ENCODE results near the gene KCNH8.

Gene KCNH8

GRCh38 chr3:19455546-19455945, 307.2 kb downstream of the KCNH8 start:
- no peak overlapping the region for H3K14ac ChIP-seq (ENCODE audit: low read length in 2 of 2)
- H2BK12ac ChIP-seq (ENCODE audit: low read length in 2 of 2), result no peak overlapping the region
- no peaks in the 10 kb centered on the region for H3K79me1 ChIP-seq (replicated peaks; ENCODE audit: low read length, poor library complexity, severe bottlenecking)
- no peak overlapping the region for H3K4ac ChIP-seq (ENCODE audit: low read depth in 1 of 2, low read length in 2 of 2)
- H4K8ac ChIP-seq (ENCODE audit: low read length), result no peak overlapping the region
- H3K36me3 ChIP-seq (ENCODE audit: control insufficient read depth in 1 of 2, insufficient read depth in 2 of 2, low read depth in 1 of 2, low read length in 2 of 2), result no peaks in the 10 kb centered on the region
- H2AFZ ChIP-seq (ENCODE audit: low read depth, low read length), result no peak overlapping the region
- H4K91ac ChIP-seq (ENCODE audit: low read length), result no peak overlapping the region
- no peak overlapping the region for H2BK15ac ChIP-seq (ENCODE audit: low read depth, poor library complexity, severe bottlenecking)
- H3K4me2 ChIP-seq (ENCODE audit: low read length, poor library complexity, severe bottlenecking), result no peak overlapping the region
- no peaks in the 10 kb centered on the region for H3K4me1 ChIP-seq (ENCODE audit: control insufficient read depth, insufficient read depth, low read depth, low read length)
- no peak overlapping the region for H3K9ac ChIP-seq (ENCODE audit: low read length)
- H3K4me3 ChIP-seq (ENCODE audit: insufficient read depth in 1 of 2, low read depth in 1 of 2, low read length in 2 of 2), result no peak overlapping the region
- H3K27me3 ChIP-seq (ENCODE audit: control insufficient read depth in 1 of 2, insufficient read depth in 1 of 2, low read length in 2 of 2), result no peaks in the 10 kb centered on the region
- DNase-seq, result no peak
- WGBS, result 84% methylated on average over 3 of the region's 4 CpGs
- no peak overlapping the region for H2BK5ac ChIP-seq (ENCODE audit: low read depth, low read length, poor library complexity, severe bottlenecking)
- H3K18ac ChIP-seq (ENCODE audit: low read depth in 1 of 2, low read length in 2 of 2), result no peak overlapping the region
- no peak overlapping the region for H3K27ac ChIP-seq (ENCODE audit: low read length, poor library complexity, severe bottlenecking)
- no peak overlapping the region for H2BK120ac ChIP-seq (ENCODE audit: low read depth, low read length)
- H2AK5ac ChIP-seq (ENCODE audit: low read length, severe bottlenecking), result no peak overlapping the region
- peaks cover 12% of the 10 kb centered on the region for H3K9me3 ChIP-seq (ENCODE audit: control insufficient read depth, low read length)
- no peak overlapping the region for H3K23ac ChIP-seq (ENCODE audit: low read length in 2 of 2)

DNA sequence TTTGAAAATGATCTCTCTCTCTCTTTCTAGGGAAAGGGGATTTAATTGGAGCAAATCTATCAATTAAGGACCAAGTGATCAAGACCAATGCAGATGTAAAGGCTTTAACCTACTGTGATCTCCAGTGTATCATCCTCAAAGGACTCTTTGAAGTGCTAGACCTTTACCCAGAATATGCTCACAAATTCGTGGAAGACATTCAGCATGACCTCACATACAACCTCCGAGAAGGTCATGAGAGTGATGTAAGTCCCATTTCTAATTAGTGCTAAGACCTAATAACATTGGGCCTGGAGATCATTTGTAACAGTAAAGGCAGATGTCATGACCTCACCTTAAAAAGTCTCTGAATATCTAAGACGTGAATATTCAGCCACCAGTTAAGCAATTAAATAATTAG, 308.4 kb downstream of the KCNH8 start:
- Histone ChIP-seq H2BK15ac (ENCODE audit: low read depth, poor library complexity, severe bottlenecking) (no peak overlapping the region), H3K36me3 (ENCODE audit: control insufficient read depth in 1 of 2, insufficient read depth in 2 of 2, low read depth in 1 of 2, low read length in 2 of 2) (no peaks in the 10 kb centered on the region), H2AFZ (ENCODE audit: low read depth, low read length) (no peak overlapping the region), H3K9me3 (ENCODE audit: control insufficient read depth, low read length) (peaks cover 7% of the 10 kb centered on the region), H2BK5ac (ENCODE audit: low read depth, low read length, poor library complexity, severe bottlenecking) (no peak overlapping the region), H4K8ac (ENCODE audit: low read length) (no peak overlapping the region), H3K23ac (ENCODE audit: low read length in 2 of 2) (no peak overlapping the region), H3K9ac (ENCODE audit: low read length) (no peak overlapping the region), H3K4me2 (ENCODE audit: low read length, poor library complexity, severe bottlenecking) (no peak overlapping the region), H3K4me1 (ENCODE audit: control insufficient read depth, insufficient read depth, low read depth, low read length) (no peaks in the 10 kb centered on the region), H3K27ac (ENCODE audit: low read length, poor library complexity, severe bottlenecking) (no peak overlapping the region), H2BK120ac (ENCODE audit: low read depth, low read length) (no peak overlapping the region), H3K14ac (ENCODE audit: low read length in 2 of 2) (no peak overlapping the region), H3K4me3 (ENCODE audit: insufficient read depth in 1 of 2, low read depth in 1 of 2, low read length in 2 of 2) (no peak overlapping the region), H2BK12ac (ENCODE audit: low read length in 2 of 2) (no peak overlapping the region), H3K79me1 (replicated peaks; ENCODE audit: low read length, poor library complexity, severe bottlenecking) (no peaks in the 10 kb centered on the region), H2AK5ac (ENCODE audit: low read length, severe bottlenecking) (no peak overlapping the region), H3K27me3 (ENCODE audit: control insufficient read depth in 1 of 2, insufficient read depth in 1 of 2, low read length in 2 of 2) (no peaks in the 10 kb centered on the region), H4K91ac (ENCODE audit: low read length) (no peak overlapping the region), H3K18ac (ENCODE audit: low read depth in 1 of 2, low read length in 2 of 2) (no peak overlapping the region), H3K4ac (ENCODE audit: low read depth in 1 of 2, low read length in 2 of 2) (no peak overlapping the region)
- WGBS, result 86% methylated on average over 1 of the region's 3 CpGs
- DNase-seq, result no peak

GRCh38 chr3:19457449-19457848, 309.1 kb downstream of the KCNH8 start:
- Histone ChIP-seq H2AFZ (ENCODE audit: low read depth, low read length) (no peak overlapping the region), H3K23ac (ENCODE audit: low read length in 2 of 2) (no peak overlapping the region), H3K36me3 (ENCODE audit: control insufficient read depth in 1 of 2, insufficient read depth in 2 of 2, low read depth in 1 of 2, low read length in 2 of 2) (no peaks in the 10 kb centered on the region), H3K9me3 (ENCODE audit: control insufficient read depth, low read length) (peaks cover 5% of the 10 kb centered on the region), H2BK12ac (ENCODE audit: low read length in 2 of 2) (no peak overlapping the region), H3K27ac (ENCODE audit: low read length, poor library complexity, severe bottlenecking) (no peak overlapping the region), H3K4me3 (ENCODE audit: insufficient read depth in 1 of 2, low read depth in 1 of 2, low read length in 2 of 2) (no peak overlapping the region), H3K14ac (ENCODE audit: low read length in 2 of 2) (no peak overlapping the region), H4K8ac (ENCODE audit: low read length) (no peak overlapping the region), H3K4me1 (ENCODE audit: control insufficient read depth, insufficient read depth, low read depth, low read length) (no peaks in the 10 kb centered on the region), H2BK15ac (ENCODE audit: low read depth, poor library complexity, severe bottlenecking) (no peak overlapping the region), H2BK120ac (ENCODE audit: low read depth, low read length) (no peak overlapping the region), H2BK5ac (ENCODE audit: low read depth, low read length, poor library complexity, severe bottlenecking) (no peak overlapping the region), H3K18ac (ENCODE audit: low read depth in 1 of 2, low read length in 2 of 2) (no peak overlapping the region), H3K27me3 (ENCODE audit: control insufficient read depth in 1 of 2, insufficient read depth in 1 of 2, low read length in 2 of 2) (no peaks in the 10 kb centered on the region), H4K91ac (ENCODE audit: low read length) (no peak overlapping the region), H3K79me1 (replicated peaks; ENCODE audit: low read length, poor library complexity, severe bottlenecking) (no peaks in the 10 kb centered on the region), H3K4ac (ENCODE audit: low read depth in 1 of 2, low read length in 2 of 2) (no peak overlapping the region), H2AK5ac (ENCODE audit: low read length, severe bottlenecking) (no peak overlapping the region), H3K9ac (ENCODE audit: low read length) (no peak overlapping the region), H3K4me2 (ENCODE audit: low read length, poor library complexity, severe bottlenecking) (no peak overlapping the region)
- DNase-seq, result no peak
- WGBS, result 50% methylated on average over 1 of the region's 3 CpGs

DNA sequence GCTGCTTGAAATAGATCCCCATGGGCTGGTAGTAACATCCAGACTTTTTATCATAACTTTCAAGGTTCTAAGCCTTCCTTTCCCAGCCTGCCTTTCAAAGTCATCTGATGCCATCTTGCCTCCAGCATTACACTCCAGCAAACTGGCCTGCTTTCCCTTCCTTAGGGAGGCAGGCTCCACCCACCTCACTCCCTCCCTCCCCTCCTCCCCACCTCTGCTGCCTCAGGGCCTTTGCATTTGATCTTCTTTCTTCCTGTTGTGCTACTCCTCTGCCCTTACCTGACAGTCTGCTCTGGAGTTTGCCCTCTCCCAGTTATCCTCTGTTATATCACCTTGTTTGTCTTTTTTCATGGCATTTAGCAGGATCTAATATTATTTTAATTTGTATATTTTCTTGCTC, 319.5 kb downstream of the KCNH8 start:
- Histone ChIP-seq H2BK15ac (ENCODE audit: low read depth, poor library complexity, severe bottlenecking) (no peak overlapping the region), H3K4me2 (ENCODE audit: low read length, poor library complexity, severe bottlenecking) (no peak overlapping the region), H3K14ac (ENCODE audit: low read length in 2 of 2) (no peak overlapping the region), H2AFZ (ENCODE audit: low read depth, low read length) (no peak overlapping the region), H3K4me3 (ENCODE audit: insufficient read depth in 1 of 2, low read depth in 1 of 2, low read length in 2 of 2) (no peak overlapping the region), H3K9me3 (ENCODE audit: control insufficient read depth, low read length) (peaks cover 10% of the 10 kb centered on the region), H3K79me1 (replicated peaks; ENCODE audit: low read length, poor library complexity, severe bottlenecking) (no peaks in the 10 kb centered on the region), H2BK5ac (ENCODE audit: low read depth, low read length, poor library complexity, severe bottlenecking) (no peak overlapping the region), H3K27ac (ENCODE audit: low read length, poor library complexity, severe bottlenecking) (no peak overlapping the region), H3K23ac (ENCODE audit: low read length in 2 of 2) (no peak overlapping the region), H4K8ac (ENCODE audit: low read length) (no peak overlapping the region), H3K9ac (ENCODE audit: low read length) (no peak overlapping the region), H3K4ac (ENCODE audit: low read depth in 1 of 2, low read length in 2 of 2) (no peak overlapping the region), H3K27me3 (ENCODE audit: control insufficient read depth in 1 of 2, insufficient read depth in 1 of 2, low read length in 2 of 2) (no peaks in the 10 kb centered on the region), H2BK120ac (ENCODE audit: low read depth, low read length) (no peak overlapping the region), H2AK5ac (ENCODE audit: low read length, severe bottlenecking) (no peak overlapping the region), H3K18ac (ENCODE audit: low read depth in 1 of 2, low read length in 2 of 2) (no peak overlapping the region), H4K91ac (ENCODE audit: low read length) (no peak overlapping the region), H3K36me3 (ENCODE audit: control insufficient read depth in 1 of 2, insufficient read depth in 2 of 2, low read depth in 1 of 2, low read length in 2 of 2) (no peaks in the 10 kb centered on the region), H2BK12ac (ENCODE audit: low read length in 2 of 2) (no peak overlapping the region), H3K4me1 (ENCODE audit: control insufficient read depth, insufficient read depth, low read depth, low read length) (no peaks in the 10 kb centered on the region)
- DNase-seq, result no peak

Data from mesenchymal stem cell (in vitro differentiated cells and primary cell).